ENCODE results near the gene MUCL3. TPM values are rescaled to one million over a fixed set of nuclear protein-coding genes. Genes with fewer than 3 reads are reported as not detected.

The MUCL3 gene
- total RNA-seq, 1 experiment from 2014 or later = 0.15 TPM

GRCh38 chr6:30944051-30944450 lies 3.3 kb downstream of the MUCL3 start:
- Mint-ChIP-seq H3K27me3 (ENCODE audit: low read depth) (peaks cover 3% of the 10 kb centered on the region), H3K4me1 (peaks cover 36% of the 10 kb centered on the region), H3K27ac (peak overlapping the region; percentile 15; the same call in 1 of the 2 replicates), H3K4me3 (no peak overlapping the region), H3K9me3 (peaks cover 6% of the 10 kb centered on the region), H3K36me3 (no peaks in the 10 kb centered on the region)
- ChIA-PET POLR2A (no interaction called here), CTCF (interaction anchor here (2.9 to 4.7 kb wide), 2 partner anchors 12 to 126 kb away, joined by 29 to 50 read pairs; no protein-coding TSS in a partner anchor)
- no peak for ATAC-seq
- TF ChIP-seq NFE2L1 (CRISPR knock-in tag; IDR thresholded peaks at IDR 0.05) (no peak), USF1 (CRISPR knock-in tag; IDR thresholded peaks at IDR 0.05) (no peak), HMGXB4 (CRISPR knock-in tag; IDR thresholded peaks at IDR 0.05) (no peak), MLX (CRISPR knock-in tag; IDR thresholded peaks at IDR 0.05) (no peak), ZNF232 (CRISPR knock-in tag; IDR thresholded peaks at IDR 0.05) (no peak), FOXJ3 (CRISPR knock-in tag; IDR thresholded peaks at IDR 0.05; ENCODE audit: borderline replicate concordance) (no peak)
- DNase-seq (ENCODE audit: low spot score) = no peak

GRCh38 chr6:30945281-30945680 lies 4.5 kb downstream of the MUCL3 start:
- Mint-ChIP-seq H3K36me3 (no peaks in the 10 kb centered on the region), H3K4me3 (no peak overlapping the region)
- CTCF ChIA-PET = interaction anchor here (1.3 to 1.4 kb wide), 3 partner anchors 29 to 142 kb away, joined by 3 to 7 read pairs (median 5); no protein-coding TSS in a partner anchor

More at GRCh38 chr6:30945281-30945680, 4.5 kb downstream of the MUCL3 start:
- H3K27ac Mint-ChIP-seq = no peak overlapping the region
- peaks cover 18% of the 10 kb centered on the region for H3K9me3 Mint-ChIP-seq
- POLR2A ChIA-PET = no interaction called here
- H3K27me3 Mint-ChIP-seq (ENCODE audit: low read depth) = peaks cover 12% of the 10 kb centered on the region
- H3K4me1 Mint-ChIP-seq = peaks cover 35% of the 10 kb centered on the region
- TF ChIP-seq USF2 (CRISPR knock-in tag; IDR thresholded peaks at IDR 0.05) (no peak), ATF1 (CRISPR knock-in tag; IDR thresholded peaks at IDR 0.05) (no peak), NFE2L1 (CRISPR knock-in tag; IDR thresholded peaks at IDR 0.05) (no peak), TEAD4 (CRISPR knock-in tag; IDR thresholded peaks at IDR 0.05) (no peak), ZNF138 (CRISPR knock-in tag; conservative IDR thresholded peaks at IDR 0.05) (no peak), FOXK1 (CRISPR knock-in tag; IDR thresholded peaks at IDR 0.05) (no peak), ZNF512 (CRISPR knock-in tag; IDR thresholded peaks at IDR 0.05; ENCODE audit: borderline replicate concordance) (no peak), MXD4 (CRISPR knock-in tag; IDR thresholded peaks at IDR 0.05; ENCODE audit: borderline replicate concordance) (no peak), SOX15 (CRISPR knock-in tag; IDR thresholded peaks at IDR 0.05) (no peak), HMGXB4 (CRISPR knock-in tag; IDR thresholded peaks at IDR 0.05) (no peak), RORB (CRISPR knock-in tag; IDR thresholded peaks at IDR 0.05) (no peak), ZNF219 (CRISPR knock-in tag; IDR thresholded peaks at IDR 0.05; ENCODE audit: borderline replicate concordance) (no peak), ATF6 (CRISPR knock-in tag; IDR thresholded peaks at IDR 0.05) (no peak), JUN (CRISPR knock-in tag; IDR thresholded peaks at IDR 0.05) (no peak), JAZF1 (CRISPR knock-in tag; IDR thresholded peaks at IDR 0.05) (no peak)
- DNase-seq (ENCODE audit: low spot score) (no peak), ATAC-seq (no peak)
